Parathyroid adenoma (tissue), 2 donors: ENCODE data around the gene UMAD1.

Experiments used
- H2AFZ ChIP-seq: fragments of 300-600 bp; sonication (generic); one replicate; pipeline ENCODE4 v1.7.0; 2017; ENCODE audit warnings: antibody characterized with exemption, mild to moderate bottlenecking
- H3K27ac ChIP-seq: fragments of 300-600 bp; sonication (generic); one replicate; pipeline ENCODE4 v1.7.0; 2017
- H3K27me3 ChIP-seq: fragments of 300-600 bp; sonication (generic); one replicate; pipeline ENCODE4 v1.7.0; 2017; ENCODE audit warnings: low read length; ENCODE audit not compliant: control insufficient read depth, insufficient read depth
- H3K36me3 ChIP-seq: fragments of 300-600 bp; sonication (generic); one replicate; pipeline ENCODE4 v1.7.0; 2017; ENCODE audit warnings: low read length; ENCODE audit not compliant: control insufficient read depth, insufficient read depth
- H3K4me1 ChIP-seq: fragments of 300-600 bp; sonication (generic); one replicate; pipeline ENCODE4 v1.7.0; 2017; ENCODE audit warnings: control low read depth
- H3K4me2 ChIP-seq: fragments of 300-600 bp; sonication (generic); one replicate; pipeline ENCODE4 v1.7.0; 2017; ENCODE audit warnings: low read length
- H3K4me3 ChIP-seq: fragments of 300-600 bp; sonication (generic); one replicate; pipeline ENCODE4 v1.7.0; 2017; ENCODE audit warnings: low read depth, low read length
- H3K79me2 ChIP-seq: fragments of 300-600 bp; sonication (generic); one replicate; pipeline ENCODE4 v1.7.0; 2017; ENCODE audit warnings: control low read depth
- H3K9ac ChIP-seq: fragments of 300-600 bp; sonication (generic); one replicate; pipeline ENCODE4 v1.7.0; 2017; ENCODE audit warnings: mild to moderate bottlenecking
- H3K9me3 ChIP-seq: fragments of 300-600 bp; sonication (generic); one replicate; pipeline ENCODE4 v1.7.0; 2017; ENCODE audit warnings: low read length; ENCODE audit not compliant: control insufficient read depth
- CTCF ChIP-seq: fragments of 300-600 bp; sonication (generic); IDR thresholded peaks from one replicate; pipeline ENCODE4 v1.7.0; 2017; ENCODE audit warnings: antibody characterized with exemption, mild to moderate bottlenecking
- donor health status: primary hyperparathyroidism.

The UMAD1 gene

GRCh38 chr7:7640221-7641128 lies at the start of gene UMAD1:
TSS of gene UMAD1 (plus strand) at chr7:7640752. CDS start at chr7:7673372, 32,620 bp downstream.
- Histone ChIP-seq H3K27ac (peak within 1 kb of the TSS; percentile 87), H2AFZ (peak within 1 kb of the TSS; percentile 92), H3K9me3 (no peaks in the 10 kb centered on the region), H3K36me3 (no peaks in the 10 kb centered on the region), H3K4me3 (peak within 1 kb of the TSS; percentile 92), H3K27me3 (no peaks in the 10 kb centered on the region), H3K79me2 (peaks cover 23% of the 10 kb centered on the region), H3K4me2 (peak within 1 kb of the TSS; percentile 94), H3K4me1 (peaks cover 6% of the 10 kb centered on the region), H3K9ac (peak within 1 kb of the TSS; percentile 48)
- no peak for TF ChIP-seq CTCF

GRCh38 chr7:7595451-7595850 lies 45.1 kb upstream of the UMAD1 start:
- TF ChIP-seq CTCF, result peak; percentile 54
- Histone ChIP-seq H3K36me3 (no peaks in the 10 kb centered on the region), H3K9me3 (no peaks in the 10 kb centered on the region)

GRCh38 chr7:7596176-7596575 lies 44.4 kb upstream of the UMAD1 start:
- no peak for TF ChIP-seq CTCF
- Histone ChIP-seq H3K4me1 (no peaks in the 10 kb centered on the region), H3K27ac (no peak overlapping the region), H3K27me3 (no peaks in the 10 kb centered on the region), H3K4me3 (no peak overlapping the region), H2AFZ (no peak overlapping the region), H3K79me2 (no peaks in the 10 kb centered on the region), H3K9me3 (no peaks in the 10 kb centered on the region), H3K4me2 (no peak overlapping the region), H3K9ac (no peak overlapping the region), H3K36me3 (no peaks in the 10 kb centered on the region)

More at GRCh38 chr7:7595451-7595850, 45.1 kb upstream of the UMAD1 start:
- Histone ChIP-seq H3K79me2 (no peaks in the 10 kb centered on the region), H2AFZ (no peak overlapping the region), H3K4me2 (no peak overlapping the region), H3K27ac (no peak overlapping the region), H3K9ac (no peak overlapping the region), H3K27me3 (no peaks in the 10 kb centered on the region), H3K4me1 (no peaks in the 10 kb centered on the region), H3K4me3 (no peak overlapping the region)

GRCh38 chr7:7607010-7607409 lies 33.5 kb upstream of the UMAD1 start:
- peak overlapping the region; percentile 1 for H3K4me3 ChIP-seq
- H3K4me1 ChIP-seq, result peaks cover 17% of the 10 kb centered on the region
- no peak overlapping the region for H3K9ac ChIP-seq
- no peaks in the 10 kb centered on the region for H3K79me2 ChIP-seq
- peak overlapping the region; percentile 49 for H3K27ac ChIP-seq
- H3K27me3 ChIP-seq, result no peaks in the 10 kb centered on the region
- H3K9me3 ChIP-seq, result no peaks in the 10 kb centered on the region
- no peak overlapping the region for H2AFZ ChIP-seq
- no peak for TF ChIP-seq CTCF
- no peaks in the 10 kb centered on the region for H3K36me3 ChIP-seq
- H3K4me2 ChIP-seq, result peak overlapping the region; percentile 38
